Panc1 (cell line): Measurements from ENCODE around the gene SYT14. TPM values are rescaled to one million over a fixed set of nuclear protein-coding genes. Genes with fewer than 3 reads are reported as not detected.

Source experiments
- ATAC-seq: fragments of 200-7000 bp; cut with Tn5 transposase; 2 replicates; pipeline ENCODE4 v1.9.1; 2020; ENCODE audit warnings: mild to moderate bottlenecking, moderate library complexity
- BruUV-seq: library from RNA; stranded (reverse); fragments of 400-500 nt; replicated peaks from 2 replicates; lab custom pipeline; 2021; lab: Mats Ljungman, UMichigan
- CTCF ChIA-PET: fragments of 300-600 bp; sonication (Branson Sonifier 250); formaldehyde crosslinking; loops from one replicate; lab custom pipeline; 2022; ENCODE audit warnings: antibody characterized with exemption; lab: Charles Lee
- POLR2A ChIA-PET: fragments of 300-600 bp; sonication (Branson Sonifier 250); formaldehyde crosslinking; loops from one replicate; lab custom pipeline; 2022; ENCODE audit warnings: antibody characterized with exemption; lab: Charles Lee
- DNase-seq: peaks from one replicate; pipeline ENCODE4 v3.0.0-alpha.2; 2010; ENCODE audit warnings: low read depth, low spot score
- H3K27ac ChIP-seq: 2 replicates; pipeline ENCODE4 v1.5.1; 2011; ENCODE audit warnings: mild to moderate bottlenecking, low read length, inconsistent platforms
- H3K27me3 ChIP-seq: fragments of 200-500 bp; sonication (Bioruptor generic); 2 replicates; pipeline ENCODE4 v1.6.0; 2014; ENCODE audit warnings: low read length, inconsistent platforms; ENCODE audit not compliant: control insufficient read depth, insufficient read depth
- H3K36me3 ChIP-seq: fragments of 200-500 bp; sonication (Bioruptor generic); 2 replicates; pipeline ENCODE4 v1.5.1; 2014; ENCODE audit warnings: inconsistent platforms, mild to moderate bottlenecking, low read length, moderate library complexity; ENCODE audit not compliant: control insufficient read depth, insufficient read depth
- H3K4me1 ChIP-seq: 2 replicates; pipeline ENCODE4 v1.5.1; 2011; ENCODE audit warnings: inconsistent platforms, mild to moderate bottlenecking, low read length, moderate library complexity; ENCODE audit not compliant: control insufficient read depth, insufficient read depth
- H3K4me3 ChIP-seq, 2 experiments: 2 replicates each; pipeline ENCODE4 v1.5.1; 2011 to 2012; ENCODE audit warnings: low read depth in 2 of 2, low read length in 2 of 2, mild to moderate bottlenecking in 2 of 2, inconsistent platforms in 1 of 2, moderate library complexity in 1 of 2
- H3K9me3 ChIP-seq: fragments of 200-500 bp; sonication (Bioruptor generic); 2 replicates; pipeline ENCODE4 v1.5.1; 2014; ENCODE audit warnings: low read depth, mild to moderate bottlenecking, inconsistent platforms, low read length, moderate library complexity; ENCODE audit not compliant: control insufficient read depth, insufficient read depth
- POLR2AphosphoS5 ChIP-seq: IDR thresholded peaks from 2 replicates; pipeline ENCODE4 v1.6.1; 2012; ENCODE audit warnings: mild to moderate bottlenecking, low read depth, low read length, moderate library complexity
- SIN3A ChIP-seq: IDR thresholded peaks from 2 replicates; pipeline ENCODE4 v1.6.1; 2012; ENCODE audit warnings: low read depth, mild to moderate bottlenecking, low read length, moderate library complexity, borderline replicate concordance; ENCODE audit not compliant: insufficient read depth
- TCF7L2 ChIP-seq: IDR thresholded peaks from 2 replicates; pipeline ENCODE4 v1.6.1; 2011; ENCODE audit warnings: mild to moderate bottlenecking, low read depth, low read length, inconsistent platforms
- in situ Hi-C: cut with HindIII; loops from 2 replicates; pipeline ENCODE4 v1.10.0; 2016; ENCODE audit warnings: low sequenced_read_pairs, low pct_unique_long_range_greater_than_20kb
- intact Hi-C: fragments of 100-400 bp; cut with micrococcal nuclease; formaldehyde crosslinking; loops from one replicate; pipeline ENCODE4 v1.10.0; 2022; ENCODE audit not compliant: unreplicated experiment
- total RNA-seq: library from RNA; stranded (reverse); gene quantifications from one replicate; pipeline ENCODE4 v1.2.1, GENCODE V29; 2021; ENCODE audit not compliant: unreplicated experiment
- TF ChIP-seq, protein P1 (sequence below): fragments of 450-650 bp; IDR thresholded peaks from 2 replicates; pipeline ENCODE4 v1.5.1; 2017; ENCODE audit warnings: mild to moderate bottlenecking
- TF ChIP-seq, protein P2 (sequence below), 2 experiments: IDR thresholded peaks; 2 replicates each; pipeline ENCODE4 v1.6.1; 2011 to 2012; ENCODE audit warnings: low read depth in 2 of 2, control low read depth in 1 of 2, low read length in 1 of 2, mild to moderate bottlenecking in 1 of 2, moderate library complexity in 1 of 2; ENCODE audit not compliant: insufficient read depth in 1 of 2

SYT14 gene
- total RNA-seq, 1 experiment from 2014 or later: not detected

DNA sequence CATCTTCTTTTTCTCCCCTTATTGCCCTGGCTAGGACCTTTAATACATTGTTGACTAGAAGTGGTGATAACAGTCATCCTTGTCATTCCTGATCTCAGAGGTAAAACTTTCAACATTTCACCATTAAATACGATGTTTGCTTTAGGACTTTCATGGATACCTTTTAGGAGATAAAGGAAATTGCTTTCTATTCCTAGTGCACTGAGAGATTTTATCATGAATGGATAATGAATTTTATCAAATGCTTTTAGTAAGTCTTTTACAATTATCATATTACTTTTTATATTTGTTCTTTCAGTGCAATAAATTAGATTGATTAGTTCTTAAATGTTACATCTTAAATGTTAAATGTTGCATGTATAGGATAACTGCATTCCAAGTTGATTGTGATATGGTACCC, 147.3 kb downstream of the SYT14 start:
- no peaks in the 10 kb centered on the region for H3K9me3 ChIP-seq
- CTCF ChIA-PET: no interaction called here
- DNase-seq (no peak), ATAC-seq (no peak)
- in situ Hi-C loops (no loop called here), intact Hi-C loops (no loop called here)
- no peaks in the 10 kb centered on the region for H3K27me3 ChIP-seq
- BruUV-seq: no TSS peak
- H3K4me3 ChIP-seq: no peak overlapping the region
- H3K36me3 ChIP-seq: no peaks in the 10 kb centered on the region
- TF ChIP-seq, protein P1, sequence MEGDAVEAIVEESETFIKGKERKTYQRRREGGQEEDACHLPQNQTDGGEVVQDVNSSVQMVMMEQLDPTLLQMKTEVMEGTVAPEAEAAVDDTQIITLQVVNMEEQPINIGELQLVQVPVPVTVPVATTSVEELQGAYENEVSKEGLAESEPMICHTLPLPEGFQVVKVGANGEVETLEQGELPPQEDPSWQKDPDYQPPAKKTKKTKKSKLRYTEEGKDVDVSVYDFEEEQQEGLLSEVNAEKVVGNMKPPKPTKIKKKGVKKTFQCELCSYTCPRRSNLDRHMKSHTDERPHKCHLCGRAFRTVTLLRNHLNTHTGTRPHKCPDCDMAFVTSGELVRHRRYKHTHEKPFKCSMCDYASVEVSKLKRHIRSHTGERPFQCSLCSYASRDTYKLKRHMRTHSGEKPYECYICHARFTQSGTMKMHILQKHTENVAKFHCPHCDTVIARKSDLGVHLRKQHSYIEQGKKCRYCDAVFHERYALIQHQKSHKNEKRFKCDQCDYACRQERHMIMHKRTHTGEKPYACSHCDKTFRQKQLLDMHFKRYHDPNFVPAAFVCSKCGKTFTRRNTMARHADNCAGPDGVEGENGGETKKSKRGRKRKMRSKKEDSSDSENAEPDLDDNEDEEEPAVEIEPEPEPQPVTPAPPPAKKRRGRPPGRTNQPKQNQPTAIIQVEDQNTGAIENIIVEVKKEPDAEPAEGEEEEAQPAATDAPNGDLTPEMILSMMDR: no peak
- TF ChIP-seq SIN3A (no peak), POLR2AphosphoS5 (no peak), TCF7L2 (no peak)
- TF ChIP-seq, protein P2, sequence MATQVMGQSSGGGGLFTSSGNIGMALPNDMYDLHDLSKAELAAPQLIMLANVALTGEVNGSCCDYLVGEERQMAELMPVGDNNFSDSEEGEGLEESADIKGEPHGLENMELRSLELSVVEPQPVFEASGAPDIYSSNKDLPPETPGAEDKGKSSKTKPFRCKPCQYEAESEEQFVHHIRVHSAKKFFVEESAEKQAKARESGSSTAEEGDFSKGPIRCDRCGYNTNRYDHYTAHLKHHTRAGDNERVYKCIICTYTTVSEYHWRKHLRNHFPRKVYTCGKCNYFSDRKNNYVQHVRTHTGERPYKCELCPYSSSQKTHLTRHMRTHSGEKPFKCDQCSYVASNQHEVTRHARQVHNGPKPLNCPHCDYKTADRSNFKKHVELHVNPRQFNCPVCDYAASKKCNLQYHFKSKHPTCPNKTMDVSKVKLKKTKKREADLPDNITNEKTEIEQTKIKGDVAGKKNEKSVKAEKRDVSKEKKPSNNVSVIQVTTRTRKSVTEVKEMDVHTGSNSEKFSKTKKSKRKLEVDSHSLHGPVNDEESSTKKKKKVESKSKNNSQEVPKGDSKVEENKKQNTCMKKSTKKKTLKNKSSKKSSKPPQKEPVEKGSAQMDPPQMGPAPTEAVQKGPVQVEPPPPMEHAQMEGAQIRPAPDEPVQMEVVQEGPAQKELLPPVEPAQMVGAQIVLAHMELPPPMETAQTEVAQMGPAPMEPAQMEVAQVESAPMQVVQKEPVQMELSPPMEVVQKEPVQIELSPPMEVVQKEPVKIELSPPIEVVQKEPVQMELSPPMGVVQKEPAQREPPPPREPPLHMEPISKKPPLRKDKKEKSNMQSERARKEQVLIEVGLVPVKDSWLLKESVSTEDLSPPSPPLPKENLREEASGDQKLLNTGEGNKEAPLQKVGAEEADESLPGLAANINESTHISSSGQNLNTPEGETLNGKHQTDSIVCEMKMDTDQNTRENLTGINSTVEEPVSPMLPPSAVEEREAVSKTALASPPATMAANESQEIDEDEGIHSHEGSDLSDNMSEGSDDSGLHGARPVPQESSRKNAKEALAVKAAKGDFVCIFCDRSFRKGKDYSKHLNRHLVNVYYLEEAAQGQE (IDR thresholded peaks at IDR 0.05; ENCODE audit: insufficient read depth in 1 of 2, low read depth in 2 of 2, low read length in 1 of 2): no peak
- POLR2A ChIA-PET: no interaction called here
- no peaks in the 10 kb centered on the region for H3K4me1 ChIP-seq
- H3K27ac ChIP-seq: no peak overlapping the region

DNA sequence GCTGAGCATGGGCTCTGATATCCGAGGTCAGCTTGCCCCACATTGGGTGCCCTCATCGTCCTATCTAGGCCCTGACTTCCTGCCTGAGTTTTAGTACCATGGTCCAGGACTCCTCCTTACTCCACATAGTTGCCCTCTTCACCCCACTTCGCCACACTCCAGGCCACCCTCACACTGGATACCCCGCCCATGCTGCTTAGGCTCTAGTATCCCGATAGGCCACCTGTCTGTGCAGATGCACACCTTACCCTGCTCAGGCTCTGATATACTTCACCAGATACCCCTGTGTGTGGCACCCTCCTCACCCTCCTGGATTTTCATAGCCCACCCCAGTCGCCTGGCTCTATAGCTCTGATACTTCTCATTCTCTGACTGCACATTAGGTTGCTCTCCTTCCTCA, 149.0 kb downstream of the SYT14 start:
- CTCF ChIA-PET: no interaction called here
- Histone ChIP-seq H3K4me1 (no peaks in the 10 kb centered on the region), H3K27ac (no peak overlapping the region), H3K9me3 (no peaks in the 10 kb centered on the region), H3K27me3 (no peaks in the 10 kb centered on the region), H3K4me3 (no peak overlapping the region), H3K36me3 (no peaks in the 10 kb centered on the region)
- ATAC-seq (no peak), DNase-seq (no peak)
- no TSS peak for BruUV-seq
- TF ChIP-seq SIN3A (no peak), TCF7L2 (no peak), POLR2AphosphoS5 (no peak)
- TF ChIP-seq, protein P2 (IDR thresholded peaks at IDR 0.05; ENCODE audit: insufficient read depth in 1 of 2, low read depth in 2 of 2, low read length in 1 of 2): no peak
- in situ Hi-C loops: no loop called here
- intact Hi-C loops: no loop called here
- POLR2A ChIA-PET: no interaction called here
